ENCODE measurements around the gene ASB10. TPM values are rescaled to one million over a fixed set of nuclear protein-coding genes. Genes with fewer than 3 reads are reported as not detected.

Gene ASB10
- polyA plus RNA-seq, 2 of the 4 experiments (the other 2 are of a cell fraction) = not detected

GRCh38 chr7:151181011-151181431 lies 6.0 kb downstream of the ASB10 start (continued):
- TF ChIP-seq CTCF (IDR thresholded peaks at IDR 0.05) (no peak), SREBF2 (IDR thresholded peaks at IDR 0.05) (no peak), HEYL (CRISPR knock-in tag; IDR thresholded peaks at IDR 0.05) (no peak), ESRRA (IDR thresholded peaks at IDR 0.05; ENCODE audit: borderline replicate concordance, low read length) (no peak), E2F6 (IDR thresholded peaks at IDR 0.05; ENCODE audit: borderline replicate concordance, low read depth) (no peak), JUN (IDR thresholded peaks at IDR 0.05) (no peak), CHD4 (IDR thresholded peaks at IDR 0.05; ENCODE audit: borderline replicate concordance) (no peak)
- TF ChIP-seq, protein P1, sequence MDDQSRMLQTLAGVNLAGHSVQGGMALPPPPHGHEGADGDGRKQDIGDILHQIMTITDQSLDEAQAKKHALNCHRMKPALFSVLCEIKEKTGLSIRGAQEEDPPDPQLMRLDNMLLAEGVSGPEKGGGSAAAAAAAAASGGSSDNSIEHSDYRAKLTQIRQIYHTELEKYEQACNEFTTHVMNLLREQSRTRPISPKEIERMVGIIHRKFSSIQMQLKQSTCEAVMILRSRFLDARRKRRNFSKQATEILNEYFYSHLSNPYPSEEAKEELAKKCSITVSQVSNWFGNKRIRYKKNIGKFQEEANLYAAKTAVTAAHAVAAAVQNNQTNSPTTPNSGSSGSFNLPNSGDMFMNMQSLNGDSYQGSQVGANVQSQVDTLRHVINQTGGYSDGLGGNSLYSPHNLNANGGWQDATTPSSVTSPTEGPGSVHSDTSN (IDR thresholded peaks at IDR 0.05) = no peak

- TF ChIP-seq, protein P2, sequence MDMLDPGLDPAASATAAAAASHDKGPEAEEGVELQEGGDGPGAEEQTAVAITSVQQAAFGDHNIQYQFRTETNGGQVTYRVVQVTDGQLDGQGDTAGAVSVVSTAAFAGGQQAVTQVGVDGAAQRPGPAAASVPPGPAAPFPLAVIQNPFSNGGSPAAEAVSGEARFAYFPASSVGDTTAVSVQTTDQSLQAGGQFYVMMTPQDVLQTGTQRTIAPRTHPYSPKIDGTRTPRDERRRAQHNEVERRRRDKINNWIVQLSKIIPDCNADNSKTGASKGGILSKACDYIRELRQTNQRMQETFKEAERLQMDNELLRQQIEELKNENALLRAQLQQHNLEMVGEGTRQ (IDR thresholded peaks at IDR 0.05) = no peak
- TF ChIP-seq RCOR1 (IDR thresholded peaks at IDR 0.05; ENCODE audit: low read depth, low read length) (no peak), RNF2 (IDR thresholded peaks at IDR 0.05; ENCODE audit: borderline replicate concordance, low read depth) (no peak), RAD21 (conservative IDR thresholded peaks at IDR 0.05 in 1 of 2, IDR thresholded peaks at IDR 0.05 in 1 of 2) (no peak), ESRRA (IDR thresholded peaks at IDR 0.05; ENCODE audit: borderline replicate concordance, low read length) (no peak), CHD2 (IDR thresholded peaks at IDR 0.05; ENCODE audit: low read length, partially characterized antibody) (no peak), CEBPB (IDR thresholded peaks at IDR 0.05) (no peak), FOSL2 (IDR thresholded peaks at IDR 0.05) (no peak), FOSL2 (CRISPR knock-in tag; IDR thresholded peaks at IDR 0.05) (no peak), RFX5 (IDR thresholded peaks at IDR 0.05) (no peak), SMC3 (IDR thresholded peaks at IDR 0.05) (no peak), NR3C1 (IDR thresholded peaks at IDR 0.05) (no peak), TFCP2L1 (CRISPR knock-in tag; IDR thresholded peaks at IDR 0.05) (no peak), EHMT2 (IDR thresholded peaks at IDR 0.05; ENCODE audit: low read depth) (no peak), ATOH8 (CRISPR knock-in tag; IDR thresholded peaks at IDR 0.05; ENCODE audit: low read depth) (no peak), KDM1A (IDR thresholded peaks at IDR 0.05; ENCODE audit: low read depth) (no peak), POLR2AphosphoS2 (conservative IDR thresholded peaks at IDR 0.05; ENCODE audit: low read length) (no peak), BHLHE40 (IDR thresholded peaks at IDR 0.05; ENCODE audit: low read depth, low read length) (no peak), E2F6 (IDR thresholded peaks at IDR 0.05; ENCODE audit: borderline replicate concordance, low read depth) (no peak), MAFK (IDR thresholded peaks at IDR 0.05; ENCODE audit: partially characterized antibody) (no peak), ZNF302 (CRISPR knock-in tag; IDR thresholded peaks at IDR 0.05) (no peak)
- FAIRE-seq (no peak), ATAC-seq (no peak), DNase-seq (ENCODE audit: low read depth in 1 of 2, low spot score in 1 of 2) (no peak)
- ChIA-PET CTCF (interaction anchor here (1.0 to 4.9 kb wide), 5 partner anchors 10 to 162 kb away, joined by 3 to 29 read pairs (median 8); partner anchors contain the start of gene GBX1), POLR2A (no interaction called here)
- Histone ChIP-seq H3K4me1 (no peaks in the 10 kb centered on the region), H3K27ac (no peak overlapping the region), H3K9me3 (no peaks in the 10 kb centered on the region), H3K4me2 (no peak overlapping the region), H3K4me3 (no peak overlapping the region)
- WGBS (ENCODE audit: missing lambda C conversion rate) = 36% methylated on average over 3 of the region's 4 CpGs
Observed at GRCh38 chr7:151179946-151180345, 7.1 kb downstream of the ASB10 start.

Data from A549 (cell line).